ENCODE data around the gene NPAS2. TPM values are rescaled to one million over a fixed set of nuclear protein-coding genes. Genes with fewer than 3 reads are reported as not detected.

The NPAS2 gene
- total RNA-seq, 2 donors from 2014 or later: 4.6 to 5.9 TPM

- Mint-ChIP-seq H3K4me1 (peaks cover 40% of the 10 kb centered on the region), H3K4me3 (peak overlapping the region; percentile 45), H3K27me3 (no peaks in the 10 kb centered on the region), H3K27ac (peak overlapping the region; percentile 83), H3K36me3 (ENCODE audit: low read depth) (peaks cover 19% of the 10 kb centered on the region)
- ATAC-seq (no peak), DNase-seq (no peak)
- no peaks in the 10 kb centered on the region for H3K9me3 ChIP-seq (ENCODE audit: control insufficient read depth, low read length, poor library complexity, severe bottlenecking)
These were observed 187.7 kb downstream of the NPAS2 start for GRCh38 chr2:101007415-101008345.

DNA sequence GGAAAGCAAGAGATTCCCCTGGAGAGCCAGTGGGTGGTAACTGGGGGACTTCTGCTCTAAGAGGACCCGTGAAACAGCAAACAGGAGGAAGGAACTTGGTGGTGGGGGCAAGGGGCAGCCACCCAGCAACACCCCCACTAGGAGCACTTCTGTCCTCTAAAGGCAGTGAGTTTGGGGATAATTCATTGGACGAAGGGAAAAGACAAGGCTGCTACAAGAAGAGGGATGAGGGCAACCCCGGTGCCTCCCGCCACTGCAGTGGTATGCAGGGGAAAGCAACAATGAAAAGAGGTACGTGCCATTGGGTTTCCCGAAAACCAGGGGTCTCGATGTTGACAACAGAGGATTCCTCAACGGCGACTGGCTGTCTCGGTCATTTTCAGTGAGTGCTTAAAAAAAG, 191.2 kb downstream of the NPAS2 start:
- Mint-ChIP-seq H3K36me3 (ENCODE audit: low read depth) (no peaks in the 10 kb centered on the region), H3K4me3 (no peak overlapping the region), H3K27ac (peak overlapping the region; percentile 41), H3K27me3 (no peaks in the 10 kb centered on the region), H3K4me1 (peaks cover 14% of the 10 kb centered on the region)
- ATAC-seq (no peak), DNase-seq (no peak)
- no peaks in the 10 kb centered on the region for H3K9me3 ChIP-seq (ENCODE audit: control insufficient read depth, low read length, poor library complexity, severe bottlenecking)

- peaks cover 14% of the 10 kb centered on the region for H3K4me1 Mint-ChIP-seq
- H3K27me3 Mint-ChIP-seq: no peaks in the 10 kb centered on the region
- H3K27ac Mint-ChIP-seq: no peak overlapping the region
- no peaks in the 10 kb centered on the region for H3K9me3 ChIP-seq (ENCODE audit: control insufficient read depth, low read length, poor library complexity, severe bottlenecking)
- H3K36me3 Mint-ChIP-seq (ENCODE audit: low read depth): no peaks in the 10 kb centered on the region
- ATAC-seq: no peak
- no peak for DNase-seq
- H3K4me3 Mint-ChIP-seq: no peak overlapping the region
These were observed 192.2 kb downstream of the NPAS2 start for GRCh38 chr2:101012054-101012705.

GRCh38 chr2:101012706-101013181, 192.8 kb downstream of the NPAS2 start:
- H3K4me3 Mint-ChIP-seq: no peak overlapping the region
- H3K27ac Mint-ChIP-seq: no peak overlapping the region
- H3K9me3 ChIP-seq (ENCODE audit: control insufficient read depth, low read length, poor library complexity, severe bottlenecking): no peaks in the 10 kb centered on the region
- H3K4me1 Mint-ChIP-seq: peaks cover 13% of the 10 kb centered on the region
- DNase-seq (peak in 1 of 3 donors; percentile 22), ATAC-seq (no peak)
- H3K27me3 Mint-ChIP-seq: no peaks in the 10 kb centered on the region
- no peaks in the 10 kb centered on the region for H3K36me3 Mint-ChIP-seq (ENCODE audit: low read depth)

DNA sequence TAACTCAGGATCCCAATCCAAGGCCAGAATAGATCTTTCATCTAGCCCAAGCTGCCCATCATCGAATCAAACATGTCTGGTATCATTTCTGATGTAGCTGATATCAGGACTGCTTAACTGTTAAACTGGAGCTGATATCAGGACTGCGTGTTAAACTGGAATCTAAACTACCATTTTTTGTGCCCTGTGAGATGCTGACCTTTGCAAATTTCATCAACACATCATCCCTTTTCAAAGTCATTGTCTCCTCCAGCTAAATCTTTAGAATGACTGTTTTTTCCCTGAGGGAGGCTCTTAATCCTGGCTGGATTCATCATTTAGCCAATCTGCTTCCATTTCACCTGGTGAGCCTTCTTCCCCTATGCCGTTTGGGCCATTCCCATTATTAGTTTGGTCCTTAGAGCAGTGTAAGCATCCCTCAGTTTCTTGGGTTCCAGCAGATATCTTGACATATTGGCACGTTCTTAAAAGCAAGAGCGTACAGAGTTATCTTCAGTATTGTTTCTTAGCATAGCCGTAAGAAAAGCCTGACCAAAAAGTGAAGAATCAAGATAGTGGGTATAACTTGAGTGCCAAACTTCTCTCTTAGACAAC, 194.4 kb downstream of the NPAS2 start:
- no peak for ATAC-seq
- Mint-ChIP-seq H3K4me1 (peaks cover 11% of the 10 kb centered on the region), H3K27ac (no peak overlapping the region), H3K36me3 (ENCODE audit: low read depth) (no peaks in the 10 kb centered on the region), H3K27me3 (no peaks in the 10 kb centered on the region), H3K4me3 (peak overlapping the region; percentile 9)
- no peaks in the 10 kb centered on the region for H3K9me3 ChIP-seq (ENCODE audit: control insufficient read depth, low read length, poor library complexity, severe bottlenecking)
- no peak for DNase-seq

- no peak overlapping the region for H3K27ac Mint-ChIP-seq
- DNase-seq: no peak
- peaks cover 8% of the 10 kb centered on the region for H3K4me1 Mint-ChIP-seq
- no peak overlapping the region for H3K4me3 Mint-ChIP-seq
- no peaks in the 10 kb centered on the region for H3K27me3 Mint-ChIP-seq
- H3K9me3 ChIP-seq (ENCODE audit: control insufficient read depth, low read length, poor library complexity, severe bottlenecking): no peaks in the 10 kb centered on the region
- no peak for ATAC-seq
- no peaks in the 10 kb centered on the region for H3K36me3 Mint-ChIP-seq (ENCODE audit: low read depth)
These were observed 197.4 kb downstream of the NPAS2 start for GRCh38 chr2:101017371-101017770.

DNA sequence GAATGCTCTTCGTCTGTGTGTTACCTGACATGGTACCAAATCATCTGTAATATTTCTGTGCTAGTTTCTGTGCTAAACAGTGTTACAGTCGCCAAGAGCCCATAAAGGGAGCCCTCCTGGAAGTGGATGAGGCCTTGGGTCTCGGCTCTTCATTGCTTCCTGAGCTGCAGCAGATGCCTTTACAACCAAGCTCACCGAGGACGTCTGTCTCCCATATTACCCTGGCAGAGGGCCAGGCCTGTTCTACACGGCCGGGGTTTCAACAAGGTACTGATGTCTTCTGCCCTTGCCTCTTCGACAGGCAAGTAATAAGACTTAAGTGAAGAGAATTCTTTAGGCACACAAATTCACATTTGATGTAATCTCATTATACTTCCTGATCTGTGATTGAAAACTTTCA, 199.0 kb downstream of the NPAS2 start:
- no peak for ATAC-seq
- Mint-ChIP-seq H3K27me3 (no peaks in the 10 kb centered on the region), H3K4me3 (no peak overlapping the region), H3K36me3 (ENCODE audit: low read depth) (no peaks in the 10 kb centered on the region), H3K4me1 (peaks cover 3% of the 10 kb centered on the region), H3K27ac (peak overlapping the region; percentile 77)
- DNase-seq: no peak
- H3K9me3 ChIP-seq (ENCODE audit: control insufficient read depth, low read length, poor library complexity, severe bottlenecking): no peaks in the 10 kb centered on the region

DNA sequence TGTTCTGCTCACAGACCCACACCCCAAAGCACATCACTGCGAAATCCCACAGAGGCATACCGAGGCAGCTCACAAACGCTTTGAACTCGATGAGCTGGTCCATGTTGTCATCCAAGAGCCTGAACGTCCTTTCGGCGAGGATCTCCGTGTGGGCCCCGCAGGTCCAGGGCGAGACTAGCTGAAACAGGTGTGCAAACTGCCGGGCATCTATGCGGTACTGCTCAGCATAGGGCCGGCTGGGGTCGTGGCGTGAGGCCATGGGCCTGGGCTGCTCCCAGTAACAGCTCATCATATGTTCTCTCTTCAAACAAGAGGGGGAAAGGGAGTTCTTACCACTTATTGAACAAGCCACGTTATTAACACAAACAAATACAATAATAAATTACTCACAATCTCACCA, 202.3 kb downstream of the NPAS2 start:
- DNase-seq (no peak), ATAC-seq (no peak)
- Mint-ChIP-seq H3K36me3 (ENCODE audit: low read depth) (no peaks in the 10 kb centered on the region), H3K4me3 (no peak overlapping the region), H3K4me1 (peaks cover 3% of the 10 kb centered on the region), H3K27me3 (no peaks in the 10 kb centered on the region), H3K27ac (no peak overlapping the region)
- H3K9me3 ChIP-seq (ENCODE audit: control insufficient read depth, low read length, poor library complexity, severe bottlenecking): no peaks in the 10 kb centered on the region

DNA sequence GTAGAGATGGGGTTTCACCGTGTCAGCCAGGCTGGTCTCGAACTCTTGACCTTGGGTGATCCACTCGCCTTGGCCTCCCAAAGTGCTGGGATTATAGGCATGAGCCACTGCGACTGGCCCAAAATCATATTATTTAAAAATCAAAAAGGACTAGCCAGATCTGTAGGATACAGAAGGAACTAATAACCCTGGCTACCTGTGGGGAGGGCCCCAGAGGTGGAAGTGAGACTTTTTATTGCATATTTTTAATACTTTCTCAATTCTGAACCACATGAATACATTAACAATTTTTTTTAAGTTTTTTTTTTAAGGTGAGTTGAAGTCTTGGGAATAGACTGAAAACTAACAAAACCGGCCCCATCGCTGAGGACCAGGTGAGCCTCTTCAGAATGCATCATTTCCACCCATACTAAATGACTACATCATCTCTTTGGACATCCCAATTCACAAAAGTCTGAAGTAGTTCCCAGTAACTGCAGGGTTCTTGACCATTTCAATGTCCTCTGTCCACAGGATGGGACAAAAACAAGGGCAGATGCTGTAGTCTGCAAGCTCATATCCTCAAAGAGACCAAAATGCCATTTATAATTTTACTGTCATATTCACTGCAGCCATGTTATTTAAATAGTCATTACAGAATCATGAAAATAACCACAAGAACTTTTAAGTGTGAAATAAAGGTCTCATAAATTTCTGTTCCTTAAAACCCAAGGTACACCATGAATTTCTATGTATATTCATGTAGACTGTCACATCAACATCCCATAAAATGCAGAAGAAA, 203.6 kb downstream of the NPAS2 start:
- peaks cover 3% of the 10 kb centered on the region for H3K4me1 Mint-ChIP-seq
- no peak overlapping the region for H3K27ac Mint-ChIP-seq
- no peak for ATAC-seq
- H3K27me3 Mint-ChIP-seq: no peaks in the 10 kb centered on the region
- no peaks in the 10 kb centered on the region for H3K9me3 ChIP-seq (ENCODE audit: control insufficient read depth, low read length, poor library complexity, severe bottlenecking)
- no peak for DNase-seq
- no peaks in the 10 kb centered on the region for H3K36me3 Mint-ChIP-seq (ENCODE audit: low read depth)
- no peak overlapping the region for H3K4me3 Mint-ChIP-seq

DNA sequence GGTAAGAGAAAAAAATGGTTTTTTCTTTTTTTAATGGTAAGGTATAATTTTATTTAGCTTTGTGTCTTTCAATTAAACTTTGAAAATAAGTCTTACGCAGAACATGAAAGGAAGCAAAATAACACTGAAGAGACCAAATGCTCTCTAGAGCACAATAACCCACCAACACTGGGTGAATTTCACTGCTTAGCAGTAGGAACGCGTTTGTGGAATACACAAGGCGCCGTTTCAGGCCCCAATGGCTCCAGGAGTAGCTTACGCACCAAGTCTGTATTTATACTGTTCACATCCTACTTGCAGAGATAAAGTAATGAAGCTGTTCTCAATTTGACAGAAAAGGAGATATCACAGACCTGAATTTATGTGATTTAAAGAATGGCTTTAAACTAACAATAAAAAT, 205.6 kb downstream of the NPAS2 start:
- H3K4me3 Mint-ChIP-seq: no peak overlapping the region
- no peaks in the 10 kb centered on the region for H3K27me3 Mint-ChIP-seq
- H3K4me1 Mint-ChIP-seq: no peaks in the 10 kb centered on the region
- DNase-seq (no peak), ATAC-seq (no peak)
- no peak overlapping the region for H3K27ac Mint-ChIP-seq
- no peaks in the 10 kb centered on the region for H3K9me3 ChIP-seq (ENCODE audit: control insufficient read depth, low read length, poor library complexity, severe bottlenecking)
- no peaks in the 10 kb centered on the region for H3K36me3 Mint-ChIP-seq (ENCODE audit: low read depth)

GRCh38 chr2:101026253-101026701, 206.3 kb downstream of the NPAS2 start:
- Mint-ChIP-seq H3K27ac (no peak overlapping the region), H3K36me3 (ENCODE audit: low read depth) (no peaks in the 10 kb centered on the region), H3K4me1 (no peaks in the 10 kb centered on the region), H3K27me3 (no peaks in the 10 kb centered on the region), H3K4me3 (no peak overlapping the region)
- no peak for ATAC-seq
- H3K9me3 ChIP-seq (ENCODE audit: control insufficient read depth, low read length, poor library complexity, severe bottlenecking): no peaks in the 10 kb centered on the region
- no peak for DNase-seq

GRCh38 chr2:101026923-101027469, 207.1 kb downstream of the NPAS2 start:
- no peak for DNase-seq
- Mint-ChIP-seq H3K4me1 (no peaks in the 10 kb centered on the region), H3K27ac (no peak overlapping the region), H3K36me3 (ENCODE audit: low read depth) (no peaks in the 10 kb centered on the region), H3K4me3 (no peak overlapping the region), H3K27me3 (peaks cover 6% of the 10 kb centered on the region)
- H3K9me3 ChIP-seq (ENCODE audit: control insufficient read depth, low read length, poor library complexity, severe bottlenecking): no peaks in the 10 kb centered on the region
- ATAC-seq: no peak

All from T-helper 17 cell (primary cell).